Mucosa of descending colon (tissue), 3 donors: Measurements from ENCODE around the gene TTI1. TPM values are rescaled to one million over a fixed set of nuclear protein-coding genes. Genes with fewer than 3 reads are reported as not detected.

Experiments
- ATAC-seq: fragments of 200-7000 bp; cut with Tn5 transposase; one replicate; pipeline ENCODE4 v1.9.1; 2020; ENCODE audit warnings: mild to moderate bottlenecking, moderate library complexity
- DNase-seq, 3 donors: peaks; one replicate each; pipeline ENCODE4 v3.0.0-alpha.2; 2020
- H3K36me3 ChIP-seq: fragments of 200-600 bp; one replicate; pipeline ENCODE4 v1.8.0; 2021; ENCODE audit warnings: low read depth, mild to moderate bottlenecking
- H3K4me1 ChIP-seq: fragments of 200-600 bp; one replicate; pipeline ENCODE4 v1.8.0; 2021; ENCODE audit warnings: low read depth, mild to moderate bottlenecking
- H3K4me3 ChIP-seq: fragments of 200-600 bp; one replicate; pipeline ENCODE4 v1.8.0; 2021; ENCODE audit warnings: mild to moderate bottlenecking
- H3K9me3 ChIP-seq: fragments of 200-600 bp; one replicate; pipeline ENCODE4 v1.8.0; 2021; ENCODE audit warnings: mild to moderate bottlenecking
- CTCF ChIP-seq: fragments of 200-600 bp; IDR thresholded peaks from one replicate; pipeline ENCODE4 v1.8.0; 2022; ENCODE audit warnings: antibody characterized with exemption, mild to moderate bottlenecking
- intact Hi-C, 2 donors: fragments of 100-400 bp; cut with DNase I in 1 of 2; cut with micrococcal nuclease in 1 of 2; formaldehyde crosslinking; loops; one replicate each; pipeline versions ENCODE4 v1.11.0 to v1.11.1; 2022; cut with DNase I, micrococcal nuclease
- long read RNA-seq, 2 donors: library from polyadenylated mRNA; unstranded; transcript quantifications; one replicate each; pipeline ENCODE4 v2.0.0, GENCODE V29; 2019 to 2021
- total RNA-seq, 3 donors: library from RNA; stranded (reverse); fragmentation: NEBNext Ultra II Directional in 2 of 3; extraction: Animal tissue kit (Norgen Biotek cat#: 25700) in 2 of 3; gene quantifications; one replicate each; pipeline versions ENCODE4 v1.2.1 to v1.2.4, GENCODE V29; 2021 to 2023
- donor health status: DM: no; HTN: no; CAD: no; lungs with moderate emphysema.
- donor health status: DM: no; HTN: no; CAD: no.
- donor health status: DM: no; HTN: yes; CAD: no.

Gene TTI1
- 10 to 100 TPM; 13.4 to 16.4 (median 14.0) TPM for total RNA-seq
- long read RNA-seq, donor 1, transcript TTI1-201 (8 exons, 3,825 nt), result major isoform, 6 of 14 reads
- long read RNA-seq, donor 1, partial matches to known transcripts, result 3 of 14 reads
- long read RNA-seq, donor 1, other reads (novel, unspliced or antisense), result 3 of 14 reads
- long read RNA-seq, donor 2, partial matches to known transcripts, result 0 of 6 reads
- long read RNA-seq, donor 2, other reads (novel, unspliced or antisense), result 3 of 6 reads

- Histone ChIP-seq H3K4me1 (peaks cover 27% of the 10 kb centered on the region), H3K36me3 (no peaks in the 10 kb centered on the region), H3K4me3 (peak within 1 kb of the TSS; percentile 86), H3K9me3 (no peaks in the 10 kb centered on the region)
- no peak for TF ChIP-seq CTCF
- intact Hi-C loops, result no loop called here
- ATAC-seq (peak; percentile 98), DNase-seq (peak; percentile 92 to 93 (median 93))
Observed at GRCh38 chr20:38033330-38034107, at the start of gene TTI1, which contains the start of gene RPRD1B. TSS of gene TTI1 (minus strand) at chr20:38033456. CDS start at chr20:38013816, 19,640 bp downstream. TSS of gene RPRD1B (plus strand) at chr20:38033746. CDS start at chr20:38033948, 202 bp downstream.

GRCh38 chr20:38082894-38083293, 49.6 kb upstream of the TTI1 start:
- H3K4me3 ChIP-seq, result no peak overlapping the region
- ATAC-seq (no peak), DNase-seq (no peak)
- no peaks in the 10 kb centered on the region for H3K9me3 ChIP-seq
- H3K4me1 ChIP-seq, result no peaks in the 10 kb centered on the region
- TF ChIP-seq CTCF, result no peak
- intact Hi-C loops, result no loop called here
- H3K36me3 ChIP-seq, result no peaks in the 10 kb centered on the region

- Histone ChIP-seq H3K36me3 (no peaks in the 10 kb centered on the region), H3K4me1 (no peaks in the 10 kb centered on the region), H3K4me3 (no peak overlapping the region), H3K9me3 (no peaks in the 10 kb centered on the region)
- DNase-seq (no peak), ATAC-seq (no peak)
- no peak for TF ChIP-seq CTCF
- intact Hi-C loops, result no loop called here
Observed at GRCh38 chr20:38081575-38081974, 48.3 kb upstream of the TTI1 start.

GRCh38 chr20:38079353-38079752, 46.1 kb upstream of the TTI1 start:
- intact Hi-C loops, result no loop called here
- H3K4me1 ChIP-seq, result no peaks in the 10 kb centered on the region
- DNase-seq, result no peak
- no peak for ATAC-seq
- H3K9me3 ChIP-seq, result no peaks in the 10 kb centered on the region
- no peak overlapping the region for H3K4me3 ChIP-seq
- no peaks in the 10 kb centered on the region for H3K36me3 ChIP-seq
- no peak for TF ChIP-seq CTCF

- no peaks in the 10 kb centered on the region for H3K4me1 ChIP-seq
- H3K4me3 ChIP-seq, result no peak overlapping the region
- no peak for TF ChIP-seq CTCF
- H3K9me3 ChIP-seq, result no peaks in the 10 kb centered on the region
- DNase-seq (no peak), ATAC-seq (no peak)
- H3K36me3 ChIP-seq, result no peaks in the 10 kb centered on the region
- intact Hi-C loops, result no loop called here
Observed at GRCh38 chr20:38078084-38078483, 44.8 kb upstream of the TTI1 start.
